Activated CD4-positive, alpha-beta T cell treated with anti-CD3 and anti-CD28 coated beads, Interleukin-2, amount 10 ng/mL, durations not matched to agents 24 days and 14 days (primary cell): Measurements from ENCODE around the gene INTS3. TPM values are rescaled to one million over a fixed set of nuclear protein-coding genes. Genes with fewer than 3 reads are reported as not detected.
"Not testable (repeated sequence)": the region's sequence is repeated elsewhere in the genome, so short reads cannot be mapped to it uniquely, and the experiment has no call there.

Experiments used
- DNase-seq: peaks from one replicate; pipeline ENCODE4 v3.0.0; 2022
- H3K27ac Mint-ChIP-seq: one replicate; pipeline ENCODE4 v1.8.0; 2022; ENCODE audit warnings: mild to moderate bottlenecking, mixed read lengths
- H3K27me3 Mint-ChIP-seq: one replicate; pipeline ENCODE4 v1.8.0; 2022; ENCODE audit warnings: mixed read lengths
- H3K36me3 Mint-ChIP-seq: one replicate; pipeline ENCODE4 v1.8.0; 2022; ENCODE audit warnings: low read depth, mild to moderate bottlenecking, mixed read lengths
- H3K4me1 Mint-ChIP-seq: one replicate; pipeline ENCODE4 v1.8.0; 2021; ENCODE audit warnings: mixed read lengths
- H3K4me3 Mint-ChIP-seq: one replicate; pipeline ENCODE4 v1.8.0; 2022; ENCODE audit warnings: mild to moderate bottlenecking, moderate library complexity, mixed read lengths
- H3K9me3 Mint-ChIP-seq: one replicate; pipeline ENCODE4 v1.8.0; 2021; ENCODE audit warnings: mixed read lengths
- intact Hi-C: fragments of 100-400 bp; cut with micrococcal nuclease; formaldehyde crosslinking; loops from one replicate; pipeline ENCODE4 v1.15.1; 2023
- total RNA-seq: library from RNA; stranded (reverse); gene quantifications from 2 replicates; pipeline ENCODE4 v1.2.3, GENCODE V29; 2022

Gene INTS3
- total RNA-seq, 1 donor from 2014 or later, result 64.8 TPM

GRCh38 chr1:153774780-153775457 is 47.1 kb downstream of the INTS3 start, which contains the start of gene SLC27A3:
TSS of gene SLC27A3 (plus strand) at chr1:153775407. CDS start at chr1:153775498, 91 bp downstream.
- peaks cover 17% of the 10 kb centered on the region for H3K36me3 Mint-ChIP-seq
- no peaks in the 10 kb centered on the region for H3K27me3 Mint-ChIP-seq
- peak within 1 kb of the TSS; percentile 75 for H3K27ac Mint-ChIP-seq
- intact Hi-C loops, result loop anchor here (1.0 kb wide), 1 partner anchor 8 kb away; no protein-coding TSS in a partner anchor
- no peaks in the 10 kb centered on the region for H3K9me3 Mint-ChIP-seq
- DNase-seq, result no peak
- H3K4me3 Mint-ChIP-seq, result peak within 1 kb of the TSS; percentile 84
- peaks cover 27% of the 10 kb centered on the region for H3K4me1 Mint-ChIP-seq

DNA sequence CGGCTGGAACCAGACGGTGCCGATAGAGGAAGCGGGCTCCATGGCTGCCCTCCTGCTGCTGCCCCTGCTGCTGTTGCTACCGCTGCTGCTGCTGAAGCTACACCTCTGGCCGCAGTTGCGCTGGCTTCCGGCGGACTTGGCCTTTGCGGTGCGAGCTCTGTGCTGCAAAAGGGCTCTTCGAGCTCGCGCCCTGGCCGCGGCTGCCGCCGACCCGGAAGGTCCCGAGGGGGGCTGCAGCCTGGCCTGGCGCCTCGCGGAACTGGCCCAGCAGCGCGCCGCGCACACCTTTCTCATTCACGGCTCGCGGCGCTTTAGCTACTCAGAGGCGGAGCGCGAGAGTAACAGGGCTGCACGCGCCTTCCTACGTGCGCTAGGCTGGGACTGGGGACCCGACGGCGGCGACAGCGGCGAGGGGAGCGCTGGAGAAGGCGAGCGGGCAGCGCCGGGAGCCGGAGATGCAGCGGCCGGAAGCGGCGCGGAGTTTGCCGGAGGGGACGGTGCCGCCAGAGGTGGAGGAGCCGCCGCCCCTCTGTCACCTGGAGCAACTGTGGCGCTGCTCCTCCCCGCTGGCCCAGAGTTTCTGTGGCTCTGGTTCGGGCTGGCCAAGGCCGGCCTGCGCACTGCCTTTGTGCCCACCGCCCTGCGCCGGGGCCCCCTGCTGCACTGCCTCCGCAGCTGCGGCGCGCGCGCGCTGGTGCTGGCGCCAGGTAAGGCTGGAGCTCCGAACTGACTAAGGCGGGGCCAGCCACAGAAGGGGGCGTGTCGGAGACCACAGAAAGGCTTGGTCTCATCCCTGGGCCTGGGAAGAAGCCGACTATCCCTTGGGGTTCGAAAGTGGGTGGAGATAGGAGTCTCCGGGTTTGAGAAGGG is 47.8 kb downstream of the INTS3 start:
- DNase-seq, result peak; percentile 89
- intact Hi-C loops, result loop anchor here (1.0 kb wide), 1 partner anchor 8 kb away; no protein-coding TSS in a partner anchor
- peaks cover 17% of the 10 kb centered on the region for H3K36me3 Mint-ChIP-seq
- no peaks in the 10 kb centered on the region for H3K9me3 Mint-ChIP-seq
- H3K27ac Mint-ChIP-seq, result peak overlapping the region; percentile 74
- H3K27me3 Mint-ChIP-seq, result no peaks in the 10 kb centered on the region
- peaks cover 27% of the 10 kb centered on the region for H3K4me1 Mint-ChIP-seq
- H3K4me3 Mint-ChIP-seq, result peak overlapping the region; percentile 84

DNA sequence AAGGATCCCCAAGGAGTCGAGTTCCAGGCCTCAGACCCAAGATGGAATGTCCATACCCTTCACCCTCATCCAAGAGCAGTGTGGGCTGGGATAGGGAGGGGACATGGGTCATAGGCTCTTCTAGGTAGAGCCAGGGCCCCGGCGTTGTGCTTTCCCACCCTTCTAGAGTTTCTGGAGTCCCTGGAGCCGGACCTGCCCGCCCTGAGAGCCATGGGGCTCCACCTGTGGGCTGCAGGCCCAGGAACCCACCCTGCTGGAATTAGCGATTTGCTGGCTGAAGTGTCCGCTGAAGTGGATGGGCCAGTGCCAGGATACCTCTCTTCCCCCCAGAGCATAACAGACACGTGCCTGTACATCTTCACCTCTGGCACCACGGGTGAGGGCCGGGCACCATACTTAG is 48.5 kb downstream of the INTS3 start:
- intact Hi-C loops, result no loop called here
- Mint-ChIP-seq H3K27ac (no peak overlapping the region), H3K27me3 (no peaks in the 10 kb centered on the region), H3K36me3 (peaks cover 13% of the 10 kb centered on the region), H3K9me3 (no peaks in the 10 kb centered on the region), H3K4me1 (peaks cover 27% of the 10 kb centered on the region), H3K4me3 (peak overlapping the region; percentile 84)
- no peak for DNase-seq

DNA sequence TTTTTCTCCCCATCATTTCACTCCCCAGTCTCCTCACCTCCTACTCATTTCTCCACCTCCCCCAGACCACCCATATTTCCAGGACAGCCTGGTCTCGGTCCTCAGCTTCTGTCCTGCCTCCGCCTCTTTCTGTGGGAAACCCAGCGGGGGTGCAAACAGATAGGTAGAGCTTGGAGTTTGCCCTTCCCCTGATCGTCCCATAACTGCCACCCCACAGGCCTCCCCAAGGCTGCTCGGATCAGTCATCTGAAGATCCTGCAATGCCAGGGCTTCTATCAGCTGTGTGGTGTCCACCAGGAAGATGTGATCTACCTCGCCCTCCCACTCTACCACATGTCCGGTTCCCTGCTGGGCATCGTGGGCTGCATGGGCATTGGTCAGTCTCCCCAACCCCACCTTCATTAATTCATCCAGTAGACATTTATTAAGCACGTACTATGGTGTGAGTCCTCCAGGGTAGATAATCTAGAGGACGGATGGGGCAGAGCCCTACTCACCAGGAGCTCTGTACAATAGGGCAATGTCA is 49.1 kb downstream of the INTS3 start:
- peaks cover 27% of the 10 kb centered on the region for H3K4me1 Mint-ChIP-seq
- intact Hi-C loops, result no loop called here
- H3K36me3 Mint-ChIP-seq, result peaks cover 13% of the 10 kb centered on the region
- H3K27ac Mint-ChIP-seq, result no peak overlapping the region
- no peak for DNase-seq
- H3K4me3 Mint-ChIP-seq, result peak overlapping the region; percentile 48
- no peaks in the 10 kb centered on the region for H3K27me3 Mint-ChIP-seq
- H3K9me3 Mint-ChIP-seq, result no peaks in the 10 kb centered on the region

- Mint-ChIP-seq H3K4me1 (peaks cover 27% of the 10 kb centered on the region), H3K27me3 (no peaks in the 10 kb centered on the region), H3K36me3 (peaks cover 11% of the 10 kb centered on the region), H3K27ac (no peak overlapping the region), H3K9me3 (no peaks in the 10 kb centered on the region), H3K4me3 (no peak overlapping the region)
- DNase-seq, result no peak
- intact Hi-C loops, result no loop called here
Observed at GRCh38 chr1:153777648-153778047, 49.8 kb downstream of the INTS3 start.

DNA sequence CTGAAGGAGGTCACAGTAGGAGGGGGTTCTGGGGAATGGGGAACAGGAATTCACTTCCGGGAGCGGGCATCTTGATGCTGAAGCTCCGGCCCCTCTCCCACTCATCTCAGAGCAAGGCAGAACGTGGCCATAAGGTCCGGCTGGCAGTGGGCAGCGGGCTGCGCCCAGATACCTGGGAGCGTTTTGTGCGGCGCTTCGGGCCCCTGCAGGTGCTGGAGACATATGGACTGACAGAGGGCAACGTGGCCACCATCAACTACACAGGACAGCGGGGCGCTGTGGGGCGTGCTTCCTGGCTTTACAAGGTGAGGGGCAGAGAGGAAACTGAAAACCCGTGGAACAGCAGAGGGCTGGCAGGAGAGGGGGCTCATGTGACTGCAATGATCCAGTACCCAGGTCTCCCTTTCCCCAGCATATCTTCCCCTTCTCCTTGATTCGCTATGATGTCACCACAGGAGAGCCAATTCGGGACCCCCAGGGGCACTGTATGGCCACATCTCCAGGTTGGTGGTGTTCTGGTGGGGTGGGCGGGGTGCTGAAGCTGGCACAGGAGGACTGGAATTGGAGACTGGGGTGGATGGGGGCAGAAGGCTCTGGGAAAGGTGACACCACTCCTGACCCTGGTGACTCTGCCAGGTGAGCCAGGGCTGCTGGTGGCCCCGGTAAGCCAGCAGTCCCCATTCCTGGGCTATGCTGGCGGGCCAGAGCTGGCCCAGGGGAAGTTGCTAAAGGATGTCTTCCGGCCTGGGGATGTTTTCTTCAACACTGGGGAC is 50.4 kb downstream of the INTS3 start:
- Mint-ChIP-seq H3K4me3 (no peak overlapping the region), H3K4me1 (peaks cover 30% of the 10 kb centered on the region), H3K36me3 (peaks cover 7% of the 10 kb centered on the region), H3K27me3 (no peaks in the 10 kb centered on the region), H3K27ac (no peak overlapping the region), H3K9me3 (no peaks in the 10 kb centered on the region)
- intact Hi-C loops, result no loop called here
- DNase-seq, result no peak

- no peaks in the 10 kb centered on the region for H3K27me3 Mint-ChIP-seq
- H3K9me3 Mint-ChIP-seq, result no peaks in the 10 kb centered on the region
- peaks cover 29% of the 10 kb centered on the region for H3K4me1 Mint-ChIP-seq
- peaks cover 2% of the 10 kb centered on the region for H3K36me3 Mint-ChIP-seq
- intact Hi-C loops, result no loop called here
- no peak for DNase-seq
- no peak overlapping the region for H3K27ac Mint-ChIP-seq
- no peak overlapping the region for H3K4me3 Mint-ChIP-seq
Observed at GRCh38 chr1:153778824-153779519, 51.1 kb downstream of the INTS3 start.

GRCh38 chr1:153779781-153780541 is 52.1 kb downstream of the INTS3 start:
- Mint-ChIP-seq H3K4me3 (no peak overlapping the region), H3K27me3 (no peaks in the 10 kb centered on the region), H3K4me1 (peaks cover 19% of the 10 kb centered on the region), H3K9me3 (no peaks in the 10 kb centered on the region), H3K27ac (no peak overlapping the region), H3K36me3 (peaks cover 2% of the 10 kb centered on the region)
- intact Hi-C loops, result no loop called here
- no peak for DNase-seq

DNA sequence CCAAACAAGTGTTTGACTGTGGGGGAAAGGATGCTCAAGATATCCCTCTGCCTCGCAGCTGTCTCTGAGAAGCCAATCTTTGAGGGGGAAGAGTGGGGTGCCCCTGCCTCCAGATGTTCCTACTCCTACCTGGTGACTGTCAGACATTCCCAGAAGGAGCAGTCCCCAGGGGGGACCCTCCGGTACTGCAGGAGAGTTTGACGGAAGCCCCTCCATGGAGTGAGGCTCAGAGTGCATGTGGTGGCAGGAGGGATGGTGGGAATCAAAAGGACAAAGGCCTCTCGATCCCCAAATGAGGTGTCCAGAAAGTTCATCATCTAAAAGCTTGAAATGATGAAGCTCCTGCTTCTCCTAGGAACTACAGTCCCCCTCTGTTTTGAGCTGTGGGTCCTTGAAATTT is 52.7 kb downstream of the INTS3 start:
- Mint-ChIP-seq H3K9me3 (no peaks in the 10 kb centered on the region), H3K36me3 (peaks cover 2% of the 10 kb centered on the region), H3K27ac (no peak overlapping the region), H3K4me1 (peaks cover 19% of the 10 kb centered on the region), H3K27me3 (no peaks in the 10 kb centered on the region), H3K4me3 (no peak overlapping the region)
- intact Hi-C loops, result no loop called here
- DNase-seq, result no peak

GRCh38 chr1:153782648-153783047 is 54.8 kb downstream of the INTS3 start:
- intact Hi-C loops, result loop anchor here (1.0 kb wide), 3 partner anchors 7 to 176 kb away; partner anchors contain the start of genes CRTC2 and SLC27A3
- DNase-seq, H3K9me3 Mint-ChIP-seq, H3K27me3 Mint-ChIP-seq, H3K36me3 Mint-ChIP-seq, H3K4me1 Mint-ChIP-seq: not testable (repeated sequence)
- H3K4me3 Mint-ChIP-seq, result peak overlapping the region; percentile 96
- peak overlapping the region; percentile 62 for H3K27ac Mint-ChIP-seq

DNA sequence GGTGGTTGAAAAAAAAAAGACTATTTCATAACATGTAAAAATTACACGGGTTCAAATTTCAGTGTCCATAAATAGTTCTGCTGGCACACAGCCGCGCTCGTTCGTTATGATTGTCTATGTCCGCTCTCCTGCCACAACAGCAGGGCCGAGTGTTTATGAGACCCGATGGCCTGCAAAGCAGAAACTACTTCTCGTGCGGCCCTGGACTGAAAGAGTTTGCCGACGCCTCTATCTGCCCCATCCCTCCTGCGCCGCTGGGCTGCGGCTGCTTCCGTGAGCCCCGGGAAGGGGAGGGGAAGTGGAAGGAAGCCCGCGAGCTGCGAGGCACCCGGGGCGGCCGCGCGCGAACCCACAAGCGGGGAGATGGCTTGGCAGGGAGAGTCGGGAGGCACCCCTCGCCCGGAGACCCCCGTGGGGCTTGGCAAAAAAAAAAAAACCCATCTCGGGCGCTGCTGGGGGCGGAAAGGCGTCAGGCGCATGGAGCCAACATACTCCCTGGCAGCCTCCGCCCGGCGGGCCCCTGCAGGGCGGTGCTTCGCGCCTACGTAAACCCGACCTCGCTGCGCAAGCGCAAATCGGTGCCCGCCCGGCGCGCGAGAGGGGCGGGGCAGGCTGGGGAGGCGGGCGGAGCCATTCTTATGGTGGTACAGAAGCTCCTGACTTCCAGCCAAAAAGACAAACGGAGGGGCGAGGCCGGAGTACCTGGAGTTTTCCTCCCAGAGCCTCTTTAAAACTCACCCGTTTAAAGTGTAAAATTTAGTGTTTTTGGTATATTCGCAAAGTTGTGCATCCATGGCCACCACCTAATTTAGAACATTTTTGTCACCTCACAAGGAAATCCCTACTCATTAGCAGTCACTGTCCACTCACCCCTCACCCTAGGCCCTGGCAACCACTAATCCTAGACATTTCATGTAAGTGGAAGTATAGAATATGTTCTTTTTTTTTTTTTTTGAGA is 55.7 kb downstream of the INTS3 start:
- Mint-ChIP-seq H3K27me3 (peaks cover 12% of the 10 kb centered on the region), H3K9me3 (no peaks in the 10 kb centered on the region), H3K36me3 (no peaks in the 10 kb centered on the region), H3K4me3 (peak overlapping the region; percentile 96), H3K4me1 (peaks cover 7% of the 10 kb centered on the region), H3K27ac (peak overlapping the region; percentile 97)
- intact Hi-C loops, result loop anchor here (1.0 kb wide), 3 partner anchors 8 to 175 kb away; partner anchors contain the start of genes CRTC2 and SLC27A3
- peak; percentile 98 for DNase-seq
